Kasumi-1 (cell line): ENCODE measurements around the gene PPP2R5A.
A peak's percentile ranks its signal among the peaks of the same experiment; 100 is the strongest.
"Not testable (repeated sequence)": the region's sequence is repeated elsewhere in the genome, so short reads cannot be mapped to it uniquely, and the experiment has no call there.

Experiments used
- DNase-seq, 2 experiments: peaks; one replicate each; lab custom pipeline; 2025; lab: John Stamatoyannopoulos, UW

The PPP2R5A gene

DNA sequence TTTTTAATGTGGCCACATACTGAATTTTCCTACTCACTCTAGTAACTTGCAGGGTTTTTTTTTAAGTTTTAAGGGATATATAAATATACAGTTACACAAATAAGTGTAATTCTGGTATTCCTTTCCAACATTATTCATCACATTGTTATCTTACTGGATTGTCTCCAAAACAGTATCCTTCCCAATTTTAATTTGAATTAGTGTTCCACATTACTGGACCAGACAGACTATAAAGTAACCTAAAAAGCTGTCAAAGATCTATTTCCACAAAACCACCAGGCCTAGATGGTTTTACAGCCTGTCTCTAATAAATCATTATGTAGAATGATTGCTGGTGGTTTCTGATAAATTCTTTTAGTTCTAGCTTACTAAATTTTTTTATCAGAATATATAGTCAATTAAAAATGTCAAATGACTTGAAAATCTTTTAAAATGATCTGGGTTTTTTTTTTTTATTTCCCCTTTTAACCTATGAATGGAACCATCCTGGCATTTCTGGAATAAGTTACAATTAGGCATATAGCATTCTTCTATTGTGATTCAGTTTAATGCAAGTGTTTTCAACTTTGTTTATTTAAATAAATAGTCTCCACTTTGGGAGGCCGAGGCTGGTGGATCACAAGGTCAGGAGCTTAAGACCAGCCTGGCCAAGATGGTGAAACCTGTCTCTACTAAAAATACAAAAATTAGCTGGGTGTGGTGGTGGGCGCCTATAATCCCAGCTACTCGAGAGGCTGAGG is 70.2 kb downstream of the PPP2R5A start:
- no peak for DNase-seq

GRCh38 chr1:212359794-212360479 is 74.7 kb downstream of the PPP2R5A start:
- DNase-seq, result no peak

DNA sequence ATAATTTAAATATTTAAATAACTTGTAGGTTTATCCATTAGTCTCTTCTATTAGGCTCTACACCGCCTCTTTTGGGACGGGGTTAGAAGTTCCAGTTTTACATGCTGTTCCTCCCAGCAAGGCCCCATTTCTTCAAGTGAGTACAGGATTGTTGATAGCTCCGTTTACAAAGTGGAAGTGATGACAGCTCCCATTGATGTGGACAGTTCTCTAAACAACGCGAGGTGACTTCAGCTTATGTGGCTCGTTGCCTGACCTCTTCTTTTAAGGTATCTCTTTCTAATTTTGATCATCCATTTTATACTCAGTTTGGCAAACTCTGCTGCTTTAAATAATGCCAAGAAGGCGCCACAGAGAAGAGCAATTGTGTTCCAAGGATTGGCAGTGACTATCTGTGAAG is 79.8 kb downstream of the PPP2R5A start:
- DNase-seq, result no peak

- DNase-seq, result no peak
These were observed 81.7 kb downstream of the PPP2R5A start for GRCh38 chr1:212366901-212367300.

DNA sequence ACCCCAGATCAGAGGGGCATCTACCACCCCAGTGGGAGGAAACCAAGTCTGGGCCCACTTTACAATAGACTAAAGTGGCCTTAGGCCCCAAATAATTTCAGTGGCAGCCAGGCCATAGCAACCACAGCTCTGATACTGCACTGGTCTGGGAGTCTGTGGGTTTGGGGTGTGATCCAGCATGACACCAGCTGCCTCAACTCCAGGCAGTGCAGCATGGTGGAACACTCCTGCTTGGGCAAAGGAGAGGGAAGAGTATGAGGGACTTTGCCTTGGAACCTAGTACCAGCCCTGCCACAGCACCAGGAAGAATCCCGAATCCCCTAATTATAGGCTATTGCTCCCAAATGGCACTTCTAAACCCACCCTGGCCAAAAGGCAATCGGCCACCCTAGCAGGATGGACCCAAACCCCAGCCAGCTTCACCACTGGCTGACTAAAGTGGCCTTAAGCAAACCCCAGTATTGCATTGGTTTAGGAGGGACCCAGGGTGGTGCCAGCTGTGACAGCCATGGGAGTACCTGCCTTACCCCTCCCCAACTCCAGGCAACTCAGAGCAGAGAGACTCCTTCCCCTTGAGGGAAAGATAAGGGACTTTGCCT is 82.4 kb downstream of the PPP2R5A start:
- no peak for DNase-seq

- peak; percentile 87 to 90 for DNase-seq
These were observed 82.9 kb downstream of the PPP2R5A start for GRCh38 chr1:212368073-212368484.

GRCh38 chr1:212375986-212376385 is 90.8 kb downstream of the PPP2R5A start:
- DNase-seq, result no peak

- no peak for DNase-seq
These were observed 92.4 kb downstream of the PPP2R5A start for GRCh38 chr1:212377644-212378043.

DNA sequence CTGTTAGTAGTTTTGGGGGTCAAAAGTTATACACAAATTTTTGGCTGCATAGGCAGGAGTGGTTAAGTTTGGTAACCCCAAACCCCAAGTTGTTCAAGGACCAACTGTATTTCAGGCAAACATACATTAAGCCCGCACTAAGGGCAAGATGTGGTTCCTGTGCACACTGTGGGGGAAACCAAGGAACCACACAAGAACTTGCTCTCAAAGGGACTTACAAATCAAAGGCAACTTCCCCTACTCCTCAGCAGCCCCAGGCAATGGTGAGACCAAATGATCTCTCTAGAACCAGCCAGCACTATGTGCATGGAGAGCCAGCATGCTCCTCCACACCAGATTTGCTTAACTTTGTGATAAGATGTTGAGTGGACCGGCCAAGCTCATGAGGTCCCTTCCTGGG is 94.2 kb downstream of the PPP2R5A start:
- DNase-seq, result no peak

DNA sequence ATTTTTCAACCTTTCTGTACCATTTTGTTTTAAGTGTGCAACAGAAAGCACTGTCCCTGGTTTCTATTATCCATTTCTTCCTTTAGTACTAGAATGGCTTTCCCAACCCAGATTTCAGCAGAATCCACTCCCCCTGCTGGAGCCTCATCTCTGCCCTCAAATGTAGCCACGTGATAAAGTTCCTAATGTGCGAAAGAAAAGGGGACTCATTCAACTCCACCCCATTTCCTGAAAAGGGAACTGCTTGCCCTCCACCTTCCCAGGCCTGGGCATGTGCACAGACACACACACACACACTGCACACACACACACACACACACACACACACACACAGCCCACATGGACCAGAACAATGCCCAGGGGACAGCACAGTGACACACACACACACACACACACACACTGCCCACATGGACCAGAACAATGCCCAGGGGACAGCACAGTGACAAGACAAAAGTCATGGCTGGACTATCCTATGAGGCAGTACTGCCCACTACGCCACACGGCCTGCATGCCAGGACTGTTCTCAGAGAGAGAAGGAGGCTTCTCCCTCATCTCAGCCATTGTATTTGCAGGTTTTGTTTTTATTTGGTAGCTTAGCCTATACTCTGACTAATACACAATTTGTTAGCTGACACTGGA is 96.3 kb downstream of the PPP2R5A start:
- DNase-seq, result peak in 1 of 2 experiments; percentile 3

DNA sequence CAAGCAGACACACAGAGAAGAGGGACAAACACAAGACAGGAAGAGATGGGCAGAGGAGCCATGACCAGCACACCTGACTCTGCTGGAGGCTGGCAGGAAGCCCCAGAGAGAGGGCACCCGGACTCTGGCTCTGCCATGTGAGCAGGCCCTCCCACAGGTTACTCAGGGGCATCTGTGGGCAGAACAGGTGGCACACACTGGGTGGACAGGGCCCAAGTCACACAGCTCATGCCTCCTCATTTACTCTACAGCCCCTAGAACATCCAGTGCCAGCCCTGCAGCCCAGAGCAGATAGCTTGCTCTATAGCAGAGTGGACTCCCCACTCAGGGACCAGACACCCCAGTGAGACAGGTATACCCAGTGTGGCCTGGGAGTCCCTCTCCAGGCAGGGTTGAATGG is 100.8 kb downstream of the PPP2R5A start:
- no peak for DNase-seq

- DNase-seq, result no peak
These were observed 103.9 kb downstream of the PPP2R5A start for GRCh38 chr1:212388985-212389716.

DNA sequence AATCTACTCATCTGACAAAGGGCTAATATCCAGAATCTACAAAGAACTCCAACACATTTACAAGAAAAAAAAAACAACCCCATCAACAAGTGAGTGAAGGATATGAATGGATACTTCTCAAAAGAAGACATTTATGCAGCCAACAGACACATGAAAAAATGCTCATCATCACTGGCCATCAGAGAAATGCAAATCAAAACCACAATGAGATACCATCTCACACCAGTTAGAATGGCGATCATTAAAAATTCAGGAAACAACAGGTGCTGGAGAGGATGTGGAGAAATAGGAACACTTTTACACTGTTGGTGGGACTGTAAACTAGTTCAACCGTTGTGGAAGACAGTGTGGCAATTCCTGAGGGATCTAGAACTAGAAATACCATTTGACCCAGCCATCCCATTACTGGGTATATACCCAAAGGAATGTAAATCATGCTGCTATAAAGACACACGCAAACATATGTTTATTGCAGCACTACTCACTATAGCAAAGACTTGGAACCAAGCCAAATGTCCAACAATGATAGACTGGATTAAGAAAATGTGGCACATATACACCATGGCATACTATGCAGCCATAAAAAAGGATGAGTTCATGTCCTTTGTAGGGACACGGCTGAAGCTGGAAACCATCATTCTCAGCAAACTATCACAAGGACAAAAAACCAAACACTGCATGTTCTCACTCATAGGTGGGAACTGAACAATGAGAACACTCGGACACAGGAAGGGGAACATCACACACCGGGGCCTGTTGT is 110.6 kb downstream of the PPP2R5A start:
- not testable (repeated sequence) for DNase-seq

DNA sequence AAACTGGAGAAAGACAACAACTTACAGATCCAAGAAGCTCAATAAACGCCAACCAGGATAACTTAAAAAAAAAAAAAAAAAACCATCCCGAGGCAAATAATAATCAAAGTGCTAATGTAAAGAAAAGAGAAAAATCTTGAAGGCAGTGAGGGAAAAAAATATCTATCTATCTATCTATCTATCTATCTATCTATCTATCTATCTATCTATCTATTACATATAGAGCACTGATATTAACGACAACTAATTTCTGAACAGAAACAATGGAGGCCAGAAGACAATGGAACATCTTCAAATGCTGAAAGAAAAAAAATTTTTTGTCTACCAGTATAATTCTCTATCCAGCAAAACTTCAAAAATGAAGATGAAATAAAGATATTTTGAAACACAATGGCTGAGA is 111.4 kb downstream of the PPP2R5A start:
- peak in 1 of 2 experiments; percentile 12 for DNase-seq

DNA sequence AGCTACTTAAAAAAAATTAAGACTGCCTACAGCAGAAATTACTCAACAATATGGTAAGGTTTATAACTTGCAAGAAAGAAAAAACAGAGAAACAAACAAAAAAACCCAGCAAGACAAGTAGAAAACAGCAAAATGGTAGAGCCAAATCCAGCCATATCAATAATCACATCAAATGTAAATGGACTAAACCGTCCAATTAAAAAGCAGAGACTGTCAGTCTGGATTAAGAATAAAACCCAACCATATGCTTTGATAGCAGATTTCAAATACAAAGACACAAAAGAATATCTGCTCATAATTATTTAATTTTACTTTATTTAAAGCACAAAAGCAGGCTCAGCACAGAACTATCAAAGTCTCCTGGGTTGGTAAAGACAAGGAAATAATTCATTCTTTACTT is 112.0 kb downstream of the PPP2R5A start:
- DNase-seq, result no peak

DNA sequence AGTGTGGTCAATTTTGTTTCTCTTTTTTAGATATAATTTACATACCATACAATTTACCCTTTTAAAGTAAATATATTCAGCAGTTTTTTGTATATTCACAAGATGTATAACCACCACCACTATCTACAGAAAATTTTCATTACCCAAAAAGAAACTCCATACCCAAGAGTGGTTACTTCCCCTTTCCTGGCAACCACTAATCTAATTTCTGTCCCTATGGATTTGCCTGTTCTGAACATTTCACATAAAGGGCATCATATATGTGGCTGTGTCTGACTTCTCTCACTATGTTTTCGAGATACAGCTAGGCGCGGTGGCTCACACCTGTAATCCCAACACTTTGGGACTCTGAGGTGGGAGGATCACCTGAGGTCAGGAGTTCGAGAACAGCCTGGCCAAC is 115.8 kb downstream of the PPP2R5A start:
- DNase-seq, result peak in 1 of 2 experiments; percentile 12

GRCh38 chr1:212401838-212402582 is 116.8 kb downstream of the PPP2R5A start:
- DNase-seq, result no peak

- DNase-seq, result no peak
These were observed 117.6 kb downstream of the PPP2R5A start for GRCh38 chr1:212402666-212403321.

GRCh38 chr1:212410231-212410820 is 125.1 kb downstream of the PPP2R5A start:
- peak in 1 of 2 experiments; percentile 30 for DNase-seq
